NCI-H1048 (cell line): Measurements from ENCODE around the gene ZBTB20.
"Not testable (repeated sequence)": the region's sequence is repeated elsewhere in the genome, so short reads cannot be mapped to it uniquely, and the experiment has no call there.

Experiments used
- DNase-seq: peaks from one replicate; lab custom pipeline; 2025; lab: John Stamatoyannopoulos, UW

The ZBTB20 gene

DNA sequence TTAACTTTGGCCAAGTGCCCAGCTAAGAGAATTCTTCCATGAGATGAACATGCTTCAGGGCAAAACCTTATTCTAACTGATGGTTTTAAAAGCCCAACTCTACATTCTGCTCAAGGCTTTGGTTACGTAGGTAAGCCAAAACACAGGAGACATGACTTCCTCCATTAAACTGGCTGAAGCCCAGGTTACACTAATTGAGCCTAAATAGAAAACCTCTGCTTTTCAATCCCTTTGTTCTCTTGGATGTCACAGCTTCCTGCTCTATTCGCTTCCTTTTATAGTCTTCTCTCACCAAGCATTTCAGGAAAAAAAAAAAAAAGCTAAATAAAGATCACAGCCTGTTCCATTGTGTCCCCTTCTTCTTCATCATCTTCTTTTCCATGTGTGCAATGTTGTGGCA lies 432.9 kb downstream of the ZBTB20 start:
- DNase-seq, result no peak

DNA sequence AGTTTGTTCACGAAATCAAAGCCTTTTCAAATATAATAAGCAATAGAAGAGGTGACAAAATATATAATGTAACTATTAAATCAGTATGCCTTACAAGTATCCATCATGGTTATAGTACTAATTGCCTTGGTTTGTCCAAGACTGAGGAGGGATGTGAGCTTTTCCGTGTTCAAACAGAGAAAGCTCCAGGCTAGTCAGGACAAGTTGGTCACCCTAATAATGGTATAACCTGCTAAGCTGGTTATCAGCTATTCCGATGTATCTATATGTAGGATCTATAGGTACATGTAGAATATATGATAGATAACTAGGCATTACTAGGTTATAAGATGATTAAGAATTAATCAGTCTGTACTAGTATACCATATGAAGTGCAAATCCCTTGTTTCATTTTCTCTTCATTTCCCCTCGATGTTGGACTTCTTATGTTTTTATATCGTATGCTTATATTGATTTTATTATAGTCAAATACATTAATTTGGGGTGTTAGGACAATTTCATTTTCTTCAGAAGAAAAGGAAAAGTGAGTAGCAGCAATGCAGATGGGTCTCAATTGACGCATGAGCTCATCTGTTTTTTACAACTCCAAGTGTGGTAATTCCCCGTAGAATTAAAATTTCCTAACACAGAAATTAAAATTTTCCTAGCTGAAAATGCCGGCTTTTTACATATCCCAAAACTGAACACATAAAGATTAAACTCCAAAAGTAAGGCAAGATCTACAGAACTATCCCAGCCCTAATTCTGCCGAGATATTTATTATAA lies 434.2 kb downstream of the ZBTB20 start:
- no peak for DNase-seq

DNA sequence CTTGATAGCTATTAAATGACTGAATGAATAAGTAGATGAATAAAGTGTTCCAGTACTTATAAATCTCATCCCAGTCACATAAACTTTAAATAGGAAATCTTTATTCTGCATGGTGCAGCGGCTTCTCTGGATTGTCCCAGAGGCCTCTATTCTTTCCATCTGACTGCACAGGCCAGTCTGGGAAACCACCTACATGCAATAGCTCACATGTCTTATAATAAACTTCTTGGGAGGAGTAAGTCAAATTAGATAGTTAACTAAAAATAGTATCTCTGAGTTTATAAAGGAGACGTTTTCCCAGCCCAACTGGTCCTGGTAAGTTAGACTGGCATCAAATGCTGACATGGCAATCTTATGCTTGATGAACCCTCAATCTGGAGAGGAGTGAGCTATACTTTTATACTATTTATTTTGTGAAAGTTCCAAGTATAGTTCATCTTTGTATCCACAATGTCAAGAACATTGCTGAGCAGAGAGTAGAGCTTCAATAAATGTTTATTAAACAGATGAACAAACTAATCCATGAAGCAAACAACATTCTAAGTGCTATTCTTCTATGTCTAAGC lies 435.7 kb downstream of the ZBTB20 start:
- no peak for DNase-seq

DNA sequence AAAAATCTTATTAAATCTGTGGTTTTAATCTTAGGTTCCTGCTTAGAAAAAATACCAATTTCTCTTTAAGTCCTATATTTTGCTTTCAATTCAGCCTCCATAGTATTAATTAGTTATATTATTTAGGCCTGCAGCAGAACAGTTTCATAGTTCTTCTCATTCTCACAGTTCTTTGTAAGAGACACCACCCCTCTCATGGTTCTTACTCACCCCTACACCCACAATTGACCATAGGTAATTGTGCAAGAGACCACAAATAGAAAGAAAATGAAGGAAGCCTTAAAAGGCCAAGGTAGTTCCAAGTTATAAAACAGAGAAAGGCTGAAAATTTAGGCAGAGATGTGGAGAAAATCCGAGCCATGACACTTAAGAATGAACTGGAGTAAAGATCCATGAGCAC lies 438.0 kb downstream of the ZBTB20 start:
- DNase-seq, result no peak

DNA sequence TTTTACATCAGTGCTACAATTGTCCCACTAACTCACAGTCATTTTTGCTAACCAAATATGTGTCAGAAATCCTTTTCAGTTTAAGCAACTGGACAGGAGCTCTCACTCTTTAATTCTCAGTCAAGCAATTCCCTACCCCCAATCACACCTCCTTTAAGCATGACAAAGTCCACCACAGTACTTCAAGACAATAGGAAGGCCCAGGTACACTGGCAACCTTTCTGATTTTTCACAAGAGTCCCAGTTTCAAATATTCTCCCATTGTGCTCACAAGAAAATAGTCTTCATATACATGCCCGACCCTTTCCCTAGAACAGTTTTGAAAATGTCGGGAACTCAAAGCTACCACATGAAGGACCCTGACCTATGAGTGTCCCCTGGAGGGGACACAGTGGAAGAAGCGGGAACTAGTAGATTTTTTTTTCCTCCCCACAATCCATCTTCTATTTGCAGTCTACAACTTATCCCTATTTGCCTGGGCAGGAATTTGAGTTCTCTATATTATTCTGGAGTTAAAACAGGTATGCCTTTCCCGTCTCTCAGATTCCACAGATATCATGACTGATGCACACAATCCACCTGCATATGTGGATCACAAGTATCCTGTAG lies 439.7 kb downstream of the ZBTB20 start:
- DNase-seq, result no peak

DNA sequence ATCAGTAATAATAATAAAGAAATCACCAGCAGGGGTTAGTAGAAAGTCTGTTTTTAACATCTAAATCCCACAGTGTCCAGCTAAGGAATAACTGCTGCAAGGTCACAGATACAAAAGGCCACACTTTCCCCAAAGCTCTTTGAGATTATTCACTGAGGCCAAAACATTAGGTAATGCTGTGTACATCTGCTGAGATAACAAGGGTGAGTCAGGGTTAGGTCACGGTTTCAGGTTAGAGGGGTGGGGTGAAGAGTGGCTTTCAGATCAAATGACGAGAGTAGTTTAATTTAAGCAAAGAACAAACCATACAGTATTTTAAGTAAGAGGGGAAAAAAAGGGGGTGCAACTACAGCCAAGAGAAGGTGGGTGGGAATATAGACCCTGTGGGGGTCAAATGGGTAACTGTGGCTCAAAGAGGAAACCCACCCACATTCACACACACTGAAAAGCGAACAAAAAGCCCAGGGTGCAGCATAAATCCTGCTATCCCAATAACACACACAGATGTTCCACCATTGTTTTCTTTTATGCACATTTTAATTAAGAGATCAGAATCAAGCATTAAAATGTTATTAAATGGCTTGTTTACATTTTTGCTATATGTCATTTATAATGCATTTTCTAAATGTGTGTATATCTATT lies 440.4 kb downstream of the ZBTB20 start:
- no peak for DNase-seq

DNA sequence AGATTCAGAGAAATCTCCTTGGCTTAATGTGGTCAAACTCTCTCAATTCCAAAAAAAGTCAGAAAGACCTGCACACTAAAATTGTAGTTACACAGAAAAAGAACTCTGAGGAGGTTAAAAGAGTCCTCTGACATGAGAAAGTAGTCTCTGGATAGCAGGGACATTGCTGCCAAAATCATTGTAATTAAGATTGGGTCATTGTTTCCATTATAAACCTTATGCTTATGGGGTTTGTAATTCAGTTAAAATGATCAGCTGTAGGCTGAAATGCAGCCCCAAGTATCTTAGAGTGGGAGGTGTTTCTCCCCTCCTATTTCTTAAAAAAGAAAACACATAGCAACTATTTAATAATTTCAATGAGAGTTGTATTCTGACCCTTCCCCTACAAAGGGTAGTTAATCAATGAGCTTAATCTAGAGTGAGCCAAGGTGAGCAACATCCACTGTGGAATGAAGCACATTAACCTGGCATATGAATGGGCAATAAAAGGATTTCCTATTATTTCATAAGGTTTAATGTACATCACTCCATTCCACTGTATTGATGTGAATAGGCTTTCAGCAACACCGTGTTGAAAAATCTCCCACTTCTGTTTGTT lies 446.4 kb downstream of the ZBTB20 start:
- DNase-seq, result no peak

DNA sequence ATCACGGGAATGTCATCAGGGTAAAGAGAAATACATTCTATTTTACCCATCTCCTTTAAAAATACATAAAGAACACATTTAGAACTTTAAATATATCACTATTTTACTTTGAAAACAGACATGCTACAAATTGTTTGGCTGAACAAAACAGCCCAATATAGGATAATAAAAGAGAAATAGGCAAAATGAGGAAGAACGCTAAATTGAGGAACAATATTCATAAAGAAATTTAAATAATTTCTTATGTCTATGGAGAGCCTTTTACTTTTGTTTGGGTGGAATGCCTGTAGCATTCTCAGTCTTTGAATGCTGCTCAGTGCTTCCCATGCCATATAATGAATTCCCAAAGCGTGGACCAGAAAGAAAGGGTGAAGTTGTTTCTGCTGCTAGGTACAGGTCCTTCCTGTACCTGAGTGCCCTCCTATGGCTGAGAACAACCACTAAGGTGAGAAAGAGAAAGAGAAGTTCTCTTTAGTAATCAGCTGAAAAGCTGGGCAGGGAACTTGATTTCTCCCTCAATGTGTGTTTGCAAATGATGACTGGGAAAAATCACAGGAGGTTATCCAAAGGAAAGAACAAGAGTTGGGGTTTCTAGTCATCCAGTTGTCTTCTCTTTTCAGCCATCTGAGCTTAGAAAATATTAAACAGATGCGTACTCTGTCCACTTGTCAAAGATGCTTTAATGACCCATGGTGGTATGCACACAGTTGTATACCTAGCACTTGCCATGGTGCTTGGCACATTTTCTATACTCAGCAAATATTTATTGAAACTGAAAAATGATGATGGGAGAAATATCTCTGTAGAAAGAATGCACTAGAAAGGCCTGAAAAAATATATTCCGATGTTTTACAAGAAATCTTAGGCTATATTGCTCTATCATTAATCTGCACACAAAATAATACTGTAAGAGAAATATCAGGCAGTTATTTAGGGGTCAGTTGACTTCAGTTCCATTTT lies 448.7 kb downstream of the ZBTB20 start:
- no peak for DNase-seq

DNA sequence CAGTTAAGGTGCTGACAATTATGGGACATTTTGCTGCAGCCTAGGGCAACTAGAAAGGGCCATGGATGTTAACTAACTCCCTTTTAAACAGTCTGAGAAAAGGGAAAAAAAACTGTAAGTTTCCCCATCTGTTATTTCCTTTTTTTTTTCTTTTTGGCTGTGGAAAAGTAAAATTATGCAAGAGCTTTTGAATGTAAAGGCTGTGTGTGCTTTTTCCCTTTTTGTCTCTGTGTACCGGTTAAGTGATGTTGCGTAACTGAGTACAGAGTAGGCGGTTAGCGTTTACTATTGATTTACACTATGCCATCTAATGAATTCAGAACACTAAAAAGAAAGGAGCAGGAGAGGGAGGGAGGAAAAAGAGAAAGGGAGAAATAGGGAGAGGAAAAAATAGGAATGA lies 449.7 kb downstream of the ZBTB20 start:
- no peak for DNase-seq

DNA sequence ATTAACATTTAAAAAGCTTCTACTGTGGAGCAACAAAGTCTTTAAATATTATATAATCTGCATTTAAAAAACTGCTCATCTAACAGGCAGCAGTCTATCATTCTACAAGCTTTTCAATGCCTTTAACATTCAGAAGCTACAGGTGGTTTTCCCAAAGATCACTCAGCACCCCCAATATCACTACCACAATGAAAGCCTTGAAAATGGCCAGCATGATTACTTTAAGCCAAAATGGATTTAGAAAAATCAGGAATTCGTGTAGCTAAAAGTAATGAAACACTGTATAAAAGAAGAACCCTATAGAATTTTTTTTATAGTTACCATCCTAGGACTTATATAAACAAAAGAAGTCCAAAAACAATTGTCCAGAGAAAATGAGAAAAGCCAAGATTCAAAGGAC lies 452.8 kb downstream of the ZBTB20 start:
- no peak for DNase-seq

DNA sequence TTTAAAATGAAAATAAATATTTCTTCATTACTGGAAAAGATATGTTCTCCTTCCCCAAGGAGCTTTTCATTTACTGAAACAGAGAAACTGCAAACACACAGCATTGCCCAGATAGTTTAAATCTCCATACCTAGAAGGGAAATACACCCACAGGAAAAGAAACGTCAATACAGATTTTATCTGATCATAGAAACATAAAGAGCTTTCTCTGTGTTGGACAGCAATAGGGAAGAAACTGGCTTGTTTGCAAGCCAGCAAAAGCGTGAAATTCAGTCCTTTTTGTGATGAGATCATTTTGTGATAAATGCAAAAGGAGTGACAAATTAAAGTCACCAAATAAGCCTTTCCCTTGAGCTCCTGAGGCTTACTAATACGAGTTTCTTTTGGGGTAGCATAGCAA lies 455.2 kb downstream of the ZBTB20 start:
- DNase-seq, result no peak

DNA sequence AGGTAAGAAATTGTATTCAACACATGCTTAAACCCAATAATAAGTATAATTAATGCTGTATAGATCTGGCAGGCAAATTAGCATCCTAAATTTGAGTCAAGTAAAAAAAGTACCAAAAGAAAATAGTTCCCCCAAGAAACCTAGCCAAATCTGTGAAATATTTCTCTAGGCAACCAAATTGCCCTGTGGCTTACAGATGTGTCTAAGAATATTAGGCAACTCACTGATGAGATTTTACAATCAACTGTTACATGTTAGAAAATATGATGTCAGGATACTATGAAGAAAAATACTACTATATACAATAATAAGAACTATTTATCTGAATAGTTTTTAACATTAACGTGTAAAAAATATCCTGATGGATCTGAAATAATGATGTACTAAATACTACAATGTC lies 456.2 kb downstream of the ZBTB20 start:
- no peak for DNase-seq

DNA sequence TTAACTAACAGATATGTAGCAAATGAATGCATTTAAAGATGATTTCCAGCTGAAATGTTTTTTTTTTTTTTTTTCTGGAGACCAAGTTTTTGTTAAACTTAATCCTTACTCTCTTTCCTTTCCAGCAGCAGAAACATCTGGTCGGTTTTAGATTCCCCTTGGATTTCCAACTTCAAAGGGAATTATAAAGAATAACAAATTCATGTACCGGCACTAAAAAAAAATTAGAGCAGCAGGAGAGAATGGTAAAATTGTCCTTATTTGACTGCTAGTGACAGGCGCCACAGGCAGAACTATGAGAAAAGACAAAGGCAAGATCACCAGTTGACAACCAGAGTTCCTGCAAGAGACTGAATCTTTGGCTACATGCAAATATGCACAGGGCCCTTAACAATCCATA lies 459.9 kb downstream of the ZBTB20 start:
- DNase-seq, result no peak

DNA sequence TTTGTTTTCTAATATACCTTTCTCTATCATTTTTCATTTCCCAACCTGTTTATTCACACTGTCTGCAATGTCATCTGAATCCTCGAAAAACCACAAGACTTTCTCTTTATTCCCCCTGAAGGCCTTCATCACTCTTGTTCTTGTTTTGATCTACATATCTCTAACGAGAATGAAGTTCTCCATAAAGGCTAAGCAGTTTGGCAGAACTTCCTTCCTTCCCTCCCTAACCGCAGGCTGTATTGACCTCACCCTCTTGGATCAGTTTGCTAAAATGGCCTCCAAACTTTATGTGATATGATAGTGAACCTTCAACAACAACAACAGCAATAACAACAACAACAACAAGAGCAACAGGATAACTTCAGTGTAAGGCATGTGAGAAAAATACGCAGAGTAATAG lies 460.5 kb downstream of the ZBTB20 start:
- DNase-seq, result no peak

DNA sequence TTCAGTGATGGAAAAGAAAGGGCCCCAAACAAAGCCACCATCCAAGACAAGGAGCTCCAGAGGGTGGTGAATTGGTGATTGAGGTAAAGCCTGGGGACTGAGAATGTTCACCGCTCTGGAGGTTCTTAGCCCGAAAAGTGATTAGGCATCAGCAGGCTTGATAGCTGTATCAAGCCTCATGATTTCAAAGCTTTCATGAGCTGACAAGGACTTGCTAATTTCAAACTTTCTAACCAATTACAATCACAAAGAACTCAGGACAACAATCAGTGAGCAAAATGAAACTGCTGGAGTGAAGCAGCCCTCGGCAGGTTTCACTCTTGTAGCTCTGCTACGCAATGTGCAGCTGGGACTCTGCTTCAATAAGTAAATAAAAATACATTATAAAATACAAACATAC lies 461.9 kb downstream of the ZBTB20 start:
- DNase-seq, result no peak

DNA sequence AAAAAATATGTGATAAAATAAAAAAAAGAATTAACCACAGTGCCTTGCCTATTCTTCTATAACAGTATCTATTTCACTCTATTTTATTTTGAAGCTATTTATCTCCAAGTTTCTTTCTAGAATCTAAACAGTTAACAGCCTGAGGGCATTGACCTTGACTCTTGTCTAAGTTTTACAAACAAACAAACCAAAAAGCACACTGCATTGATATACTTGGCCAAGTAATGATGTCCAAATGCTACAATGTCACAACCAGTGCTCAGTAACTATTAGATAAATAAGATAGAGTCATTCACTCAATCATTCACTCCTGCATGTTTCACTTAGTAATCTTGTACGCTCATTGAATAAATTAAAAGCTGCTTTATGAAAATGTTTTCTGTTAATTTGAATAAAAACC lies 466.8 kb downstream of the ZBTB20 start:
- no peak for DNase-seq

DNA sequence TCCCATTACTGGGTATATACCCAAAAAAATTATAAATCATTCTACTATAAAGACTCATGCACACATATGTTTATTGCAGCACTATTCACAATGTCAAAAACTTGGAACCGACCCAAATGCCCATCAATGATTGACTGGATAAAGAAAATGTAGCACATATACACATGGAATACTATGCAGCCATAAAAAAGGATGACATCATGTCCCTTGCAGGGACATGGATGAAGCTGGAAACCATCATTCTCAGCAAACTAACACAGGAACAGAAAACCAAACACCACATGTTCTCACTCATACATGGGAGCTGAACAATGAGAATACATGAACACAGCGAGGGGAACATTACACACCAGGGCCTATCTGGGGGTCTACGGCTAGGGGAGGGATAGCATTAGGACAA lies 467.3 kb downstream of the ZBTB20 start:
- DNase-seq, result not testable (repeated sequence)

DNA sequence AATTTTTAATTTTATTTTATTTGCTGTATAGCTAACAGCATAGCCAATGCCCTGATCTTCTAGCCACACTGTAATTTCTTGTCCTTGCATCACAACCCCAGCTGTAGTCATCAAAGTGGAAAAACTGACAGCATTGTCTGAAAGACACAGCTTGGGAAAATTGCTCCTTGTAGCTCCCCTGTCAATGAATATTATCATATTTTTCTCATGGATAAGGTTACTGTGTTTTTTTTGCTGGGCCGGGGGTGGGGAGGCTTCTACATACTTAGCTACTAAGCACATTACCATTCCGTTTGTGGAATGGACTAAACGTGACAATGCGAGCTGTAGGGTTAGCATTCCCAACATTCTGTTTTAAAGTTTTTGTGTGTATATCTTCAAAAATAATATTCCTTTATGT lies 472.0 kb downstream of the ZBTB20 start:
- no peak for DNase-seq

DNA sequence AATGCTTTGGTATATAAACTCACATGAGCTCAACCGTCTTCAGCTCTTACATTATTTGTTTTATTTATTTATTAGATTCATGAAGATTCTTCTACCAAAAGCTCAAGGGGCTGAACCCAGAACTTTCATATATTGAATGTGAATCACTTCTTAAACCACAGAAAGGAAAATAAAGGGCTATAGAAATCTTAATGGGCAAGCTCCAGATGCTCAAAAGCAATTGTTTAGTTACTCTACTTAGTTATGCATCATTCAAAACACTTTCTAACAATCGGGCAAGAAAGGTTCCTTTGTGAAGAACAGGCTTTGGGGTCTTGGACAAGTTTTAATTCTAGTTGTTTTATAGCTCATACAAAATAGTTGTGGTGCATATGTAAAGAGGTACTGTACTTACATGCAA lies 473.1 kb downstream of the ZBTB20 start:
- no peak for DNase-seq

DNA sequence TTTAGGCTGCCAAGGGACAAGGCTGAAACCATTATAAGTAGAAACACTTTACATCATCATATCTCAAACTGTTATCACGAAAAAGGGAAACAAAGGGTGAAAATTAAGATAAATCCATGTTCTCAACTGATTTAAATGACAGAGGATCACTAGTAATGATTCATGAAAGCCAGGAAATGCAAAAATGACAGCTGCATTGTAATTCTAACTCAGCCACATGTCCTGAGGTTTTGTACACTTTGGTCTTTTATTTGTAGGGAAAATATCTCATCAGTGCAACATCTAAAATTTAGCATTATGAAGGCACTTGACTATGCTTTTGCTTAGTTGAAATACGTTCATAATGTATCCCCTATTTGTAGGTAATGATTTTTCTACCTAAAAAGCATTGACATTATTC lies 473.6 kb downstream of the ZBTB20 start:
- DNase-seq, result no peak

DNA sequence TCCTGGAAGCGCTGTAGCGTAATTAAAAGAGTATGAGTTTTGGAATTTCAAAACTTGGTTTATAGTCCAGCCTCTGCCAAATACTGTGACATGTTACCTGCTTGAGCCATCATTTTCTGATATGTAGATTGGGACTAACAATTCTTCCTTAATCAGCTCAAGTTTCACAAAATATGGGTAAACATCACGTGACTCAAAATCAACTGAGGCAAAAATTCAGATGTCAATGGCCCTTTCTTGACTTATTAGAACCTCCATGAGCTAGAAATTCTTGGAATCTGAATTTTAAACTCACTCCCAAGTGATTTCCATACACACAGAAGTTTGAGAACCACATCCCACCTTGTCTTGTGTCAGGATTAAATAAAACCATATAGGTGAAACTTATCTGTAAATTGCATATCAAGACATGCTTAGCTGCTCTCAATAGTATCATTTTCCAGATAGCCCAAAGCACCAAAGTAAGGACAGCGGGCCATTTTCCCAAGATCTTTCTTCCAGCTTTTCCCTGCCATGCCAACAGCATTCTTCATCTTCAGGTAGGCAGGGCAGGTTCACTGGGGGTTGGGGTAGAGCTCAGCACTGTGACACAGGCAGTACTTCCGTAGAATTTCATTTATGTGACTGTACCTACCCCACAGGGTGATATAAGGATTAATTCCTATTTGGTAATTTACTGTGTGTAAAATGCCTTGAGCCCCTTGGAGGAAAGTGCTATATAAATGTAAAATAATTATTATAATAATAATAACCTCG lies 474.2 kb downstream of the ZBTB20 start:
- DNase-seq, result no peak
